WTC11 (cell line): ENCODE measurements around the gene ARSJ.

ENCODE experiments used
- ATF2 ChIP-seq: sonication (generic); formaldehyde crosslinking; IDR thresholded peaks from 2 replicates; pipeline ENCODE4 v1.8.1; 2022; ENCODE audit warnings: low read depth, missing genetic modification reagents, borderline replicate concordance
- CTCF ChIP-seq: fragments of 200-600 bp; IDR thresholded peaks from 2 replicates; pipeline ENCODE4 v1.8.0; 2022; ENCODE audit warnings: antibody characterized with exemption
- JUN ChIP-seq: sonication (generic); formaldehyde crosslinking; IDR thresholded peaks from 2 replicates; pipeline ENCODE4 v1.8.0; 2023; ENCODE audit warnings: mild to moderate bottlenecking, missing genetic modification reagents
- MAX ChIP-seq: sonication (generic); formaldehyde crosslinking; IDR thresholded peaks from 2 replicates; pipeline ENCODE4 v1.8.0; 2022; ENCODE audit warnings: mild to moderate bottlenecking, missing genetic modification reagents
- TP53 ChIP-seq: sonication (generic); formaldehyde crosslinking; IDR thresholded peaks from 2 replicates; pipeline ENCODE4 v1.8.1; 2023; ENCODE audit warnings: mild to moderate bottlenecking, missing genetic modification reagents
- ZNF121 ChIP-seq: sonication (generic); formaldehyde crosslinking; IDR thresholded peaks from 2 replicates; pipeline ENCODE4 v1.8.0; 2023; ENCODE audit warnings: missing genetic modification reagents

GRCh38 chr4:113904877-113905276 is 74.6 kb downstream of the ARSJ start:
- TF ChIP-seq JUN (CRISPR knock-in tag) (no peak), ATF2 (no peak), ZNF121 (CRISPR knock-in tag) (no peak), CTCF (no peak), MAX (CRISPR knock-in tag) (no peak), TP53 (CRISPR knock-in tag) (no peak)
